Skeletal muscle tissue (tissue), 4 donors: Measurements from ENCODE around the gene PPFIA4. TPM values are rescaled to one million over a fixed set of nuclear protein-coding genes. Genes with fewer than 3 reads are reported as not detected.
A peak's percentile ranks its signal among the peaks of the same experiment; 100 is the strongest.

Experiments used
- H3K27ac ChIP-seq: one replicate; pipeline ENCODE4 v1.7.0; 2013; ENCODE audit warnings: mild to moderate bottlenecking, low read depth, low read length, inconsistent platforms
- H3K27me3 ChIP-seq, 3 donors: one replicate each; pipeline ENCODE4 v1.7.0; 2013; ENCODE audit warnings: low read length in 3 of 3; ENCODE audit not compliant: control insufficient read depth in 3 of 3, insufficient read depth in 3 of 3
- H3K36me3 ChIP-seq, 3 donors: one replicate each; pipeline ENCODE4 v1.7.0; 2013; ENCODE audit warnings: low read length in 3 of 3; ENCODE audit not compliant: control insufficient read depth in 3 of 3, insufficient read depth in 3 of 3
- H3K4me1 ChIP-seq, 3 donors: one replicate each; pipeline ENCODE4 v1.7.0; 2013; ENCODE audit warnings: low read length in 3 of 3, mild to moderate bottlenecking in 3 of 3; ENCODE audit not compliant: control insufficient read depth in 3 of 3, insufficient read depth in 3 of 3
- H3K4me3 ChIP-seq, 3 donors: one replicate each; pipeline ENCODE4 v1.7.0; 2013; ENCODE audit warnings: low read length in 3 of 3
- H3K9ac ChIP-seq, 3 donors: one replicate each; pipeline ENCODE4 v1.7.0; 2013; ENCODE audit warnings: low read length in 3 of 3, mild to moderate bottlenecking in 3 of 3, moderate library complexity in 2 of 3, low read depth in 1 of 3
- H3K9me3 ChIP-seq, 3 donors: one replicate each; pipeline ENCODE4 v1.7.0; 2013; ENCODE audit warnings: low read length in 3 of 3; ENCODE audit not compliant: control insufficient read depth in 3 of 3
- total RNA-seq: library from RNA; depleted of rRNA; stranded (reverse); fragments of >200 nt; gene quantifications from one replicate; pipeline ENCODE4 v1.2.3, GENCODE V29; 2014
- donor health status: Osteomylitis.

PPFIA4 gene
- total RNA-seq, 1 donor from 2014 or later: 15.7 TPM

GRCh38 chr1:203122159-203122558 is 95.9 kb downstream of the PPFIA4 start:
- no peak overlapping the region for H3K4me3 ChIP-seq
- no peaks in the 10 kb centered on the region for H3K9me3 ChIP-seq
- H3K27ac ChIP-seq: no peak overlapping the region
- no peak overlapping the region for H3K9ac ChIP-seq
- H3K36me3 ChIP-seq: no peaks in the 10 kb centered on the region
- H3K4me1 ChIP-seq: peaks cover 12 to 28% (median 25%) of the 10 kb centered on the region in 3 donors
- H3K27me3 ChIP-seq: peaks cover 10 to 42% (median 27%) of the 10 kb centered on the region in 3 donors

- H3K27ac ChIP-seq: no peak overlapping the region
- H3K4me1 ChIP-seq: peaks cover 21 to 32% (median 30%) of the 10 kb centered on the region in 3 donors
- H3K27me3 ChIP-seq: peaks cover 7 to 35% (median 21%) of the 10 kb centered on the region in 3 donors
- H3K4me3 ChIP-seq: no peak overlapping the region
- no peaks in the 10 kb centered on the region for H3K9me3 ChIP-seq
- H3K9ac ChIP-seq: no peak overlapping the region
- H3K36me3 ChIP-seq: no peaks in the 10 kb centered on the region
Observed at GRCh38 chr1:203124011-203124410, 97.7 kb downstream of the PPFIA4 start.

GRCh38 chr1:203124546-203125317 is 98.4 kb downstream of the PPFIA4 start:
- Histone ChIP-seq H3K4me3 (no peak overlapping the region), H3K27me3 (peaks cover 6 to 35% (median 19%) of the 10 kb centered on the region in 3 donors), H3K36me3 (no peaks in the 10 kb centered on the region), H3K27ac (no peak overlapping the region), H3K4me1 (peaks cover 28 to 40% (median 38%) of the 10 kb centered on the region in 3 donors), H3K9me3 (no peaks in the 10 kb centered on the region), H3K9ac (no peak overlapping the region)

GRCh38 chr1:203126151-203126865 is 100.0 kb downstream of the PPFIA4 start:
- Histone ChIP-seq H3K4me1 (peaks cover 35 to 50% (median 46%) of the 10 kb centered on the region in 3 donors), H3K4me3 (no peak overlapping the region), H3K27me3 (peaks cover 3 to 25% (median 11%) of the 10 kb centered on the region in 3 donors), H3K9ac (no peak overlapping the region), H3K36me3 (no peaks in the 10 kb centered on the region), H3K27ac (no peak overlapping the region), H3K9me3 (no peaks in the 10 kb centered on the region)

GRCh38 chr1:203126866-203127665 is 100.8 kb downstream of the PPFIA4 start:
- H3K9ac ChIP-seq: peak overlapping the region in 1 of 3 donors; percentile 85
- peaks cover 35 to 50% (median 46%) of the 10 kb centered on the region in 3 donors for H3K4me1 ChIP-seq
- no peaks in the 10 kb centered on the region for H3K9me3 ChIP-seq
- H3K27ac ChIP-seq: no peak overlapping the region
- H3K27me3 ChIP-seq: peaks cover 3 to 20% (median 6%) of the 10 kb centered on the region in 3 donors
- H3K4me3 ChIP-seq: peak overlapping the region in 2 of 3 donors; percentile 35 to 41
- H3K36me3 ChIP-seq: no peaks in the 10 kb centered on the region

GRCh38 chr1:203127666-203128430 is 101.6 kb downstream of the PPFIA4 start, which contains the start of gene ADORA1:
Gene ADORA1 (plus strand): TSS chr1:203127726. CDS start chr1:203128842, 1,116 bp downstream.
- Histone ChIP-seq H3K9me3 (no peaks in the 10 kb centered on the region), H3K9ac (peak within 1 kb of the TSS; percentile 59 to 85 (median 79)), H3K36me3 (no peaks in the 10 kb centered on the region), H3K4me1 (peaks cover 35 to 50% (median 46%) of the 10 kb centered on the region in 3 donors), H3K4me3 (peak within 1 kb of the TSS; percentile 61 to 76 (median 68)), H3K27me3 (peaks cover 3 to 14% (median 3%) of the 10 kb centered on the region in 3 donors), H3K27ac (peak within 1 kb of the TSS; percentile 56)

GRCh38 chr1:203128431-203128715 is 102.1 kb downstream of the PPFIA4 start:
- Histone ChIP-seq H3K4me1 (peaks cover 35 to 50% (median 46%) of the 10 kb centered on the region in 3 donors), H3K4me3 (peak overlapping the region; percentile 31 to 76 (median 68)), H3K36me3 (no peaks in the 10 kb centered on the region), H3K9ac (peak overlapping the region in 2 of 3 donors; percentile 79 to 85), H3K9me3 (no peaks in the 10 kb centered on the region), H3K27me3 (peaks cover 3 to 12% (median 3%) of the 10 kb centered on the region in 3 donors), H3K27ac (no peak overlapping the region)
